GM19438 (cell line): ENCODE data around the gene MPP7.

Source experiments
- ATAC-seq: cut with Tn5 transposase; IDR thresholded peaks from one replicate; pipeline ENCODE4 v1.9.1; 2021; ENCODE audit warnings: low read depth; ENCODE audit not compliant: unreplicated experiment

The MPP7 gene

DNA sequence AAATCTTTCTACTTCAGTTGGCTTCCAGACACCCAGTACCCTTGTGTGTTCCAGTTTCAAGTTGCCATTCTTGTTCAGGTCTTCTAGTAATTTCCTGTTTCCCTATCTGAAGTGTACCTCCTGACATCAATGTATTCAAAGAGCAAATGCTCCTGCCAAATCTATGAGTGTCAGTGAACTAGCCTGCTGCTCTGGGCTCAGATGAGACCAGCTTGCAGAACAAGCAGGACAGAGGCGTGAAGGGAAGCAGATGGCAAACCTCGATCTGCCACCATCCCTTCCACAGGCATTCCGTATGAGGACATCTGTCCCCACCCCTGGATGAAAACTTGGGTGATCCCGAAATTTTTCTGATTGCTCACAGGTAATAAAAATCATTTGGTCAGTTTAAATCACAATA, 4.4 kb upstream of the MPP7 start:
- no peak for ATAC-seq

DNA sequence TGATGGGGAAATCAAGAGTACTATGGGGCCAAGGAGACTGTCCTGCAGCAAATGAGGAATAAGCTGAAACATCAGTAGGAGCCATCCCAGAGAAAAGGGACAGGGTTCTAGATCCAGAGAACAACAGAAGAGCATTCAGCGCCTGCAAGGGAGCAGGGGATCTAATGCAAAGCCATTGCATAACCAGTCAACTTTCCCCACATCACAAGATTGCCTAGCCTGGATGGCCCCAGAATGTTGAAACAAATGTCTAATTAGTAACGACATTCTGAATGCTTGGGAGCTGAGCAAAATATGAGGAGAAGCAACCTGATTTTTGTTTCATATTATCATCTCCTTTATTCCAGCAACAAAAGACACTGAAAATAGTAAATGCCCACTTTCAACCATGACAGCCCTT, 2.7 kb upstream of the MPP7 start:
- no peak for ATAC-seq

DNA sequence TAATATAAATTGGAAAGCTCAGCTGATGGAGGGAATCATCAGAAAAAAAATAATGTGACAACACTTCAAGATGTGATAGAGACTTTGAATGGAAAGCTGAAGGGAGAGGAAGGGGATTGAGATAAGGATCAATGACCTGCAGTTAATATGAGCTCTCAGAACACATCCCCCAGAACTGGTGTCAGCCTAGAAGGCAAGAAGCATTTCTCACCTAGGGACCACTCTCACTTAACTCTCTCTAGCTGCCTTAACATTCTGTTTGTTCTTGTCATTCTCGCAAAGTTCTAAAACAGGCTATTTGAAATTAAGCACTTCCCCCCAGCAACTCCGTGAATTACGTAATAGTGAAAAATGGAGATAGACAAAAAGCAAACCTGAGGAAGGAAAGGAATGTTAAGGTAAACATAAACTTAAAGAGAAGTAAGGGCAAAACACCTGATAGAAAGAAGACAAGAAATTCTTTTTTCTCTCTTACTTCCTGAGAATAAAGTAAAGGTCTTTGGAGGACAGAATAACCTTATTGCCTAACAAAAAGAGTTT, 1.2 kb upstream of the MPP7 start:
- ATAC-seq = no peak

DNA sequence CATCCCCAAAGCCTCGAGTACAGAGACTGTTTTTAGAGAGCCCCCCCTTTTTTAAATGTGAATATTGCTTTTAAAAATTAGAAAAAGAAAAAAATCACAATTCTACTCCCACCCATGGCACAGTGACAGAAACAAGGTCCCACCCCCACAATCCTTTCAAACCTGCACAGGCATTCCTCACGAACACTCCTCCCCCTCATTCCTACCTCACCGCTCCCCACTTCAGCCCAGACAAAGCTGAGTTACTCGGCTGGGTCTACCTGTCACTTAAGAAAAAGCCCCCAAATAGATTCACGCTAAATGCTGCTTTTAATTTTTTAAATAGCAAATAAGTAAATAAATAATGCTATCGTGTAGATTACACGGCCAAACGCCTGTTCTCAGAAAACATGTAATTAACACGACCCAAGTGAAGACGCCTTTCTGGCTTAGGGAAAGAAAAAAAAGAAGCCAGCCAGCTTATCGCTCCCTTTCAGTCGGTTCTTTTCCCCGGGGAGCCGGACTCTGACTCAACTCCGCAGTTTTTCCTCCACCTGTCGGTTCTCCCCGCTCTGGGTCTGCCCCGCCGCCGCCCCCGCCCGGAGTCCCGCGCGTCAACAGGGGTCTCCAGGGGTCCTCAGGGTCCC, 739 bp downstream of the MPP7 start:
- no peak for ATAC-seq

DNA sequence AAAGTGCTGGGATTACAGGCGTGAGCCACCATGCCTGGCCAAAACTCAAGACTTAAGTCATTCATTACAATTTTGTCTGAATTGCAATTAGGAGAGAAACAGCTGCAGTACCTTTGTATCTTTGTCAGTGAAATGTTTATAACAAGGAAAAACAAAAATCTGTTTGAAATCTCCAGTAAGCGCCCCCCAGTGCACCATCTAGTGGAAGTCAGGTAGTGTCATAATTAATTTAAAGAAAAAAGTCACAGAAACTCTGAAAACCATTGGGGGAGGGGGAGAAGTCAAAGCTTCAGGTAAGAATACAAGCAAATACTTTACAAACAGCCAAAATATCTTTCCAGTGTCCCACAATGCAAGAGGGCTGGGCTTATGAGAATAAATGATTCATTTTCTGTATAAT, 2.8 kb downstream of the MPP7 start:
- ATAC-seq = no peak

DNA sequence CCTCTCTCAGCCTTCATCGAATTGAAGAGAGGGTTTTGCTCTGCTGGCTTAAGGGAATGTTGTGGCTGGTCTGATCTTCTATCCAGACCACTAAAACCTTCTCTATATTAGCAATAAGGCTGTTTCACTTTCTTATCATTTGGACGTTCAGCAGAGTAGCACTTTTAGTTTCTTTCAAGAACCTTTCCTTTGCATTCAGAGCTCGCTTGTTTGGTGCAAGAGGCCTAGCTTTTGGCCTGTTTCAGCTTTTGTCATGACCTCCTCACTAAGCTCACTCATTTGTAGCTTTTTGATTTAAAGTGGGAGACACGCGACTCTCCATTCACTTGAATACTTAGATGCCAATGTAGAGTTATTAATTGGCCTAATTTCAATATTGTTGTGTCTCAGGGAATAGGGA, 3.9 kb downstream of the MPP7 start:
- ATAC-seq = no peak

DNA sequence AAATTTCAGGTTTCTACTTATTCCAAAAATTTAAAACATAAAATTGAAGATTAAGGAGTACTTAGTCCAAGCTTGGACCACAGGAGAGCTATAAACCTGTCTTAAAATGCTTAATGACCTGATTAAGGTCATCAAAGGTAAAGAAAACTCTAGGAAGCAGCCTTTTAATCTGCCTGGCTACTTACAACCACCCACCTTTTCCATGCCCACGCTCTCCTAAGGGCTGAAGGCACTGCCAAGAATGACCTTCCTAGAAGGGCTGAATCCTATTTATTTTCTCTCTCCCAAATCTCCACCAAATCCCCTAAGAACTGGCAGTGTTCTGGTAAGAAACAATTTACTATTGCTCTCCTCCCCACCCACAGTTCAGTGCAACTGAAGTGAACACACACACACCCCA, 6.8 kb downstream of the MPP7 start:
- no peak for ATAC-seq

DNA sequence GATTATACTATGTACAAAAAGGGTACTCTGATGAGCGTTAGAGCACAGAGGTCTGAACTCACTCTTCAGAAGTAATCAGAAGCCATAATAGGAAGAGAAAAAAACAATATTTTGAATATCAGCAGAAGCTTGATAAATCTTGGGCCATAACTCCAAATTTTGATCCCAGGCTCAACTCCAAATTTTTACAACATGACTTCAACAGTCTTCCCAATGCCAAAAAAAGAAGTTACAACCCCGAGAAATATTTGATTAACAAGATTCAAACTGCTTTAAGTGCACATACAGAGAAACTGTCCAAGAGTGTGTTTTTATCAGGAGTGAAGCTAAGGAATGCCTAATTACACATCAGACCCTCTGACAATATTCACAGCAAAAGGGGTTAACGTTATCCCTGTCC, 7.5 kb downstream of the MPP7 start:
- ATAC-seq = no peak

DNA sequence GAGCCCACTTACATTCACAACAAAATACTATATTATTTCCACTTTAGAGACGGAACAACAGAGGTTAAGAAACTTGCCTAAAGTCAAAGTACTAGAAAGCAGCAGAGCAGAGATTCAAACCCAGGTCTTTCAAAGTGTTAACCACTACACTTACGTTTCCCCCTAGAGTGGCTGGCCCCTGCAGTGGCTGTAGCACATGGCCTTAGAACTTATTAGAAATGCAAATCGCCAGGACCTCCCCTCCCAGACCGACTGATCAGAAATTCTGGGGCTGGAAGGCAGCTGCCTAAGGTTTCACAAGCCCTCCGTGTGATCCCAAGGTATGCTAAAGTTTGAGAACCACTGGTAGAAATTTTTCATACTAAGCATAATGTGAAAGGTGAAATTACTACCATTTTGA, 8.1 kb downstream of the MPP7 start:
- ATAC-seq = no peak

DNA sequence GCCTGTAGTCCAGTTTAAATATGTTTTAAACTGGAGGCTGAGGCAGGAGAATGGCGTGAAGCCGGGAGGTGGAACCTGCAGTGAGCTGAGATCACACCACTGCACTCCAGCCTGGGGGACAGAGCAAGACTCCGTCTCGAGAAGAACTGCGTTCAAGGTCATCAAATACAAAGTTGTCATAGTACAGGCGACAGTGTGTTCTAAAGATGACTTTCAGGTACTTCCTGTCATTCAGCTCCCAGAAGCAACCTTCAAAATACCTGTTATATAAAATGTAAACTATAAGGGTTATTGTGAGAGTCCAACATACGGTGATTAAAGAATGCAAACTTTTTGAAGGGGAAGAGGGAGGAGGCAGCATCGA, 8.7 kb downstream of the MPP7 start:
- ATAC-seq = no peak

DNA sequence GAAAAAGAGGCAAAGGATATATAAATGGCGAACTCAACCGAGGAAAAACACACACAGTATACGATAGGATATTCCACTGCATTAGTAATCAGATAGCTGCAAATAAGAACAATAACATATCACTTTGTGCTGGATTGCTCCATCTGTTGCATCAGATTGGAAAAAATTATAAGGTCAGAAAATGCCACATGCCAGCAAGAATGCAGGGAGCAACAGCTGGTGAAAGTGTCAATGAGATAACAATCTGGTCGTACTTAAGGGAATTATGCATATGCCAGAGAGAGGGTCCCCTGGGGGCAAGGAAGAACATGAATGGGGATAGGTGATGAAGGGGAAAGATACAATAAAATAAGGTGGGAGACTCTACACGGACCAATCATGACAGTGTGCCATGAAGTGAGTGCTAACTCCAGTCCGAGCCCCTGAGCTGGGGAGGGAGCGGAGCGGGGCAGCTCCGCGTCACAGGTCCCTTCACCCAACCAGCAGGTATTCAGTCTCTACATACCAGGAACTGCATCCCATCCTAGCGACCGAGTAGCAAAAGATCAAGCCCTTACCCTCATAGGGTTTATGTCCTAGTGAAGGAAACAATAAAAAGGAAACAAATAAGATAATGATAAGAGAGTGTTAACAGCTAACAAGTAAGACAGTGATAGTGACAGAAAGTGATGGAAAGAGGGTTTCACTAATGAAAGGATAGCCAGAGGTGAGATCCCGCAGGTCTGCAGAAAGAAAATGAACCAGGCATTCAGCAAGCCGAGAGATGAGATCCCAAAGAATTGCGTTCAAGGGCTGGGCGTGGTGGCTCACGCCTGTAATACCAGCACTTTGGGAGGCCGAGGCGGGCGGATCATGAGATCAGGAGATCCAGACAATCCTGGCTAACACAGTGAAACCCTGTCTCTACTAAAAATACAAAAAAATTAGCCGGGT, 9.4 kb downstream of the MPP7 start:
- no peak for ATAC-seq

DNA sequence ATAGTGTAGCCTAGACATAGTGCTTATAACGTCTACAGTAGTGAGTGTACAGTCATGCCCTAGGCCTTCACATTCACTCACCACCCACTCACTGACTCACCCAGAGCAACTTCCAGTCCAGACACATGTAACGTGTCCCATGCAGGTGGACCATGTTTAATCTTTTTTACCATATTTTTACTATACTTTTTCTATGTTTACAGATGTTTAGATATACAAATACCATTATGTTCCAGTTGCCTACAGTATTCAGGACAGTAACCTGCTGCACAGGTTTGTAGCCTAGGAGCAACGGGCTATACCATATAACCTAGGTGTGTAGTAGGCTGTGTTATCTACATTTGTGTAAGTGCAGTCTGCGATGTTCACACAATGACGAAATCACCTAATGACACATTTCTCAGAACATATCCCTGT, 11.0 kb downstream of the MPP7 start:
- no peak for ATAC-seq

DNA sequence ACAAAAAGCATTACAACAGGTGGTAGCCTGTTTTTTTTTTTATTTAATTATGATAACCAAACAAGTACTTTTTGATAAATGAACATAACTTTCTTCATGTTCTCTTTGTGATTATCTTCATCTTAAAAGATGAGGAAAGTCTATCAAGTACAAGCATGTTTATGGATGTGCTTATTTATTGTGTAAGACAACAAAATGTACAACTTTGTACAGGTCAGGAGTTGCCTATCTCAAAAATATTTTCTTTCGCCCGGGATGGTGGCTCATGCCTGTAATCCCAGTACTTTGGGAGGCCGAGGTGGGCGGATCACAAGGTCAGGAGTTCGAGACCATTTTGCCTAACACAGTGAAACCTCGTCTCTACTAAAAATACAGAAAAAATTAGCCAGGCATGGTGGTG, 17.0 kb downstream of the MPP7 start:
- ATAC-seq = no peak

DNA sequence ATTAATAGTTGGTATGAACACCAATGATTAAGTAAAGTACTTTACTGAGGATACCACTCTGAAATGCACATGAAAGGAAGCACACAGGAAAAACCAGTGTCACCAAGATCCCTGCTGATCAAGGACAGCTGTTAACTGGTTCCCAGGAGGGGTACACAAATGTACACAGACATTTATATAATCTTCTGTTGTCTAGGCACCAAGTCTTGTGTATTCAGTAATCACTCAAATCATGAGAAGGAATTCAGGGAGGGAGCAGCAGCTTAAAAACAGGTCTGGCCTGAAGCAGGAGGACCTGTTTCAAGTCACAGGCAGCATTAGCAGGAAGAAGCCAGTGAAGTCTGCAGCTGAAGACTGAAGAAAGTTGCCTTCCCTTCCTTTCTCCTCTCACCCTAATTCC, 18.7 kb downstream of the MPP7 start:
- no peak for ATAC-seq

DNA sequence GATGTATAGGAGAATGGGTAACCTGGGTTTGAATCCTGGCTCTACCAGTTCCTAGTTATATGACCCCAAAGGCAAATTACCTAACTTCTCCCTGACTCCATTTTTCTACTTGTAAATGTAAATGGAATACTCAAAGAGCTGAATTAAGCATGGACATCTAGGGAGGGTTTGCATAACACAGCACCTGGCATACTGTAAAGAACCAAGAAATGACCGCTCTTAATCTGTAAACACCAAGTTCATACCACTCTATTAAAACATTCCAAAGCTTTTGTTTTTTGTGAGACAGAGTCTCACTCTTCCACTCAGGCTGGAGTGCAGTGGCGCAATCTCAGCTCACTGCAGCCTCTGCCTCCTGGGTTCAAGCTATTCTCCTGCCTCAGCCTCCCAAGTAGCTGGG, 19.6 kb downstream of the MPP7 start:
- no peak for ATAC-seq

DNA sequence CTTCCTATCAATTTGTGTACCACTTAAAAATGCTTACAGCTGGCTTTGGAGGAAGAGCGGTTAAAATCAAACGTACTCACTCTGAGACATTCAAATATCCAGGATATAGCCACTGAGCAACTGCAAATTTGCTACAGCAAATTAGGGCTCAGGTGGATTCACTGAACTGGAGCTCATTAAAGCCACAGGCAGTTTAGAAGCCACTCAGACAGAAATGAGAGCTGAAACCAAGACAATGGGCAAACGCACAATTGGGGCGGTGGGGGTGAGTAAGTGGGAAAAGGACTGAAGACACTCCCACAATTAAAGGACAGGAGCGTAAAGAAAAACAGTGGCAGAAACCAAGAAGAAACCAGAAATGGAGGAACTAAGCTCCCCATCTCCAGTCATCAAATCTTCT, 20.5 kb downstream of the MPP7 start:
- ATAC-seq = no peak

DNA sequence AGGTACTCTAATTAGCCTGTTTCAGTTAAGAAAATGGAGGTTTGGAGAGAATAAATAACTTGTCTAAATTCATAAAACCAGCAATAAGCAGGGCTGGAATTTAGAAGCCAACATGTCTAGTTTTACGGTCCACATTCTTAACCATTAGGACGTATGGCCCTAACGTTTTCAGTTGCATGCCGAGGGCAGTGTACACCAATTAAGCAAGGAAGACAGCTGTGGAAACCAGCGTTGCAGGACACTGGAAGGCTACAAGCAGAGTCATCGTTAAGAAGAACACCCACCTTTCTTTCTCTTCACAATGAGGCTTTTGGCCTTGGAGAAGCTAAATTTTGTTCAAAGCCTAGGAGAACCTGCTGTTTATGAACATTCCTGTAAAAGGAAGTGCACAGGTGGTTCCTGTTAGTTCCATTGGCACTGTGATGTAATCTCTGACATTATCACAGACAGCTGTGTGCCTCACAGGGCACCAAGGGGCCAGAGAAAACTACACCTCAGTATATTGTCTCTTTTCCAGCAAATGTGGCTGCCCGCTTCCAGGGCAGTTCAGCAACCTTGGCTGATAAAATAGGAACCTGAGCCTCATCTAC, 21.0 kb downstream of the MPP7 start:
- ATAC-seq = no peak

DNA sequence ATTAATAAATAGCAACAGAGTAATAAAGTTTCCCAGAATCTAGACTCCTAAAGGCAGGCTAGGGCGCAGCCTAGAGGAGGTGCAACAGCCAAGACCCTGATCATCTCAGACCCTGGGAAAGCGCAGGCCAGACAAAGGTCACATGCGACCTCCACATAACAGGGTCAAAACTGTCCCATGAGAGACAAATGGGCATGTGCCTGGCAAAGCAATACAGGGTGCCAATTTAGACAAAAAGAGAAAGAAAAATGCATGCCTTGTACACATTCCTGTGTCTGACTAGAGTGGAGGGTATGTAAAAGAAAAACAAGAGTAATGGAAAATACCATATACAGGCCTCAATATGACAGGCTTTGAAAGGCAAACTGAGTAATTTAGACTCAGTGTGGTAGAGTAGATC, 22.2 kb downstream of the MPP7 start:
- ATAC-seq = no peak

DNA sequence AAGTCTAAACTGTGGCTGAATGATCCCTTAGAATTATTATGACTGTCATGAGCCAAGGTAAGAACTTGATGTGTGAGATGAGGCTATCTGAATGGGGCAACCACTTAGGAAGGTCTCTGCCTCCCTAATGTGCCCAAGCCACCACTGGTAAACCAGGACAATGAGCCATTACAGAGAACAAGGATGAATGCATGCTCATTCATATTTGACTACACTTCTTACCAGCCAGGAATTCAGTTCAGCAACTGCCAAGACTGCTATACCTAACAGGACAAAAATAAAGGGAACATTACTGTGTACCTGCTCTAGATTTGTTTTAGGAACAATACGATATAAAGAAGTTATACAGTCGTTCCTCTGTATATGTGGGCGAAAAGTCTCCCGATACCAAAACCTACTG, 23.0 kb downstream of the MPP7 start:
- no peak for ATAC-seq

DNA sequence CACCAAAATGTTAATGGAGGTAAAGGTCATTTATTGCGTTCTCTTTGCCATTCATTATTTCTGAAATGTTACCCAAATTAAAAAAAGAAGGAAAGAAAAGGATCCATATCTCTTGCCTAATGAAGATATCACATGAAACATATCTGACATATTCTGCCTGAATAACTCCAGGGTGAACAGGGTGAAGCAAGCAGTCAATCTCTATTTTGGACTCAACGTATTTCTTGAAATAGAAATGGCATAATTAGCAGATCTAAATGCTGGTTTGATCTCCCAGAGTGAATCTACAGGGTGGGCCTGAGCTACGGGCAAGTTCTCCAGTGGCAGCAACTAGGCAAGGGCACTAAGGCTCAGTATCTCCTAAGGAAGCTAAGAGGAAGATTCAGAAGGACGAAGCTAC, 24.0 kb downstream of the MPP7 start:
- ATAC-seq = no peak

DNA sequence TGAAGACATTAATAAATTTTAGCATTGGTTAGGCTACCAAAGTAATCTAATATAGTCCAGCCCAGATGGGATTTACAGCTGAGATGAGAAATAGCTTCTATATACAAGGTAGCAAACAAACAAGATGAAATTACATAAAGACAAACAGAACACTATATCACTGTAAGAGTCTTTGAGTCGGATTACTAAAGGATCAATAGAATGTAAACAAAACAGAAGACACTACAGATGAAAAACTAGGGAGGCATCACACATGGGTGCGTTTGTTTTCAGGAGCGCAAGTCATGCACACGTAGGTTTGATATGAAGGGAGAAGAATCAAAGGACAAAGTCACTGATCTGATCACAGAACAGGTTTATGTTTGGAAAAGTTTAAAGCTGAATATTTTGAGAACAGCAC, 26.5 kb downstream of the MPP7 start:
- no peak for ATAC-seq

DNA sequence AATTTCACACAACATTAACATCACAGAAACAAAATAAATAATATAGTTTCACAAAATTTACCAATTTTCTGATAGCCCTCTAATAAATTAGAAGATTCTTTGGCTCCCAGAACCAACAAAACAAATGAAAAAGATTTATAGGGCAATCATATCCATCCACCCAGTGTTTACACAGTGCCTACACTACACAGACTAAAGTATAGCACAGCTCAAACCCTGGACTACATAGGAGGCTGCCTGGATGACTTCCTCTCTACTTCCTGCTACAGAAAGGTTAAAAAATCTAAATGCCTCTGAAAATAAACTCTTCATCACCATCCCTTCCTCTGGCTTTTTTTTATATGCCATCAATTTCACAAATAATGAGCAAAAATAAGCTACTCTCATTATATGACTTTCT, 28.4 kb downstream of the MPP7 start:
- ATAC-seq = no peak
